NCI-H1105 treated with DMSO at 0.1 percent for 48 hours (cell line): ENCODE data around the gene CAPN7.
"Not testable (repeated sequence)": the region's sequence is repeated elsewhere in the genome, so short reads cannot be mapped to it uniquely, and the experiment has no call there.

Source experiments
- DNase-seq: peaks from one replicate; lab custom pipeline; 2025; lab: John Stamatoyannopoulos, UW

Gene CAPN7

DNA sequence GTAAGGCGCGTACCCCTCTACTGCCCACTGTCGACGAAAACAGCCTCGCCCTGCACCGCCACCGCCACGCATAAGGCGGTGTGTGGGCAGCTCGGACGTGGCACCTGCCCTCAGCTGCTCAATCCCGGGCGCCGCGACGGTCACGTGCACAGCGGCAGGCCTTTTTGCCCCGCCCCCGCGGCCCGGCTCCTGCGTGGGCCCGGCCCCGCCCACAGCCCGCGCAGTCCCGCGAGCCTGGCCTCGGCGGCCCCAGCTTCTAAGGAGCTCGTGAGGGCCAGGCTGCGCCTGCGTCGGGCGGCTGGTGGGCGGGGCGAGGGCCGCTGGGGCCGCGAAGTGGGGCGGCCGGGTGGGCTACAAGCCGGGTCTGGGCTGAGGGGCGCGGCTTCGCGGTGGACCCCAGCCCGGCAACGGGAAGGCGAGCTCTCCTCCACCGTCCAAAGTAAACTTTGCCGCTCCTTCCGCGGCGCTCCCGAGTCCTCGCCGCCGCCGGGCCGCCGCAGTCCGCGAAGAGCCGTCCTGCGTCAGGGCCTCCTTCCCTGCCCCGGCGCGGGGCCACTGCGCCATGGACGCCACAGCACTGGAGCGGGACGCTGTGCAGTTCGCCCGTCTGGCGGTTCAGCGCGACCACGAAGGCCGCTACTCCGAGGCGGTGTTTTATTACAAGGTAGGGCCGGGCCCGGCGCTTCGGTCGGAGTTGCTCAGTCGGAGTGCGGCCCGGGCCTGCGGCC, at the start of gene CAPN7:
TSS of gene CAPN7 (plus strand) at position 313 of the 728 bp plus-strand sequence. CDS start at position 563, 250 bp downstream.
- no peak for DNase-seq

DNA sequence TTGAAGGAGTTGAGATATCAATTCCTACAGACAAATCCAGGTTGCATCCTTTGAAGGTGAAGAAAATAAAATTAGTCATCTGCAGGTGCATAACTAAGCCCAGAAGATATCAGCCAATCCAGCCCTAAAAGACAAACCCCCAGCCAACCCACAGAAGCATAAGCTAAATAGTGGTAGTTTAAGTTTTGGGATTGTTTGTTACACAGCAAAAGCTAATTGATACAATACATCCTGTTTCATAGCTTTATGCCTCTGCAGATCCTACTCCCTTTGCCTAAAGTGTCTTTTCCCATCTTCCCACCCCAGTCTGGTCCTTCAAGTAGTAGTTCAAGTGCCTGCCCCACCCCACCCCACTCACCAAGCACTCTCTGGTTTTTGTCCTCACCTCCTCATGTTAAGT, 48.6 kb upstream of the CAPN7 start:
- no peak for DNase-seq

GRCh38 chr3:15159501-15160136, 46.4 kb upstream of the CAPN7 start:
- DNase-seq = no peak

DNA sequence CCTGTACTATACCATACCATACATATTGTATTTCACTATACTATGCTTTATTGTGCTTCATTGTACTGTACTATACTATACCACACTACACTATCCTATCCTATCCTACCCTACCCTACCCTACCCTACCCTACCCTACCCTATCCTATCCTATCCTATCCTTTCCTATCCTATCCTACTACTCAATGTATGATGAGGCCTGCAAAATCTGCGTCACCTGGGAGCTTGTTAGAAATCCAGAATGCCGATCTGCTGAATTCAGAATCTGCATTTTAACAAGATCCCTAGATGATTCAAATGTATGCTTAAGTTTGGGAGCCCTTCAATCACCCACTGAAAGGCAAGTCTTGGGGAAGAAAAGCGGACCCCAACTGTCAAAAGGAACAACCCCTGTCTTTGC, 45.4 kb upstream of the CAPN7 start:
- no peak for DNase-seq

- DNase-seq = no peak
These were observed 44.9 kb upstream of the CAPN7 start for GRCh38 chr3:15161133-15161532.

GRCh38 chr3:15163656-15164055, 42.4 kb upstream of the CAPN7 start:
- DNase-seq = not testable (repeated sequence)

DNA sequence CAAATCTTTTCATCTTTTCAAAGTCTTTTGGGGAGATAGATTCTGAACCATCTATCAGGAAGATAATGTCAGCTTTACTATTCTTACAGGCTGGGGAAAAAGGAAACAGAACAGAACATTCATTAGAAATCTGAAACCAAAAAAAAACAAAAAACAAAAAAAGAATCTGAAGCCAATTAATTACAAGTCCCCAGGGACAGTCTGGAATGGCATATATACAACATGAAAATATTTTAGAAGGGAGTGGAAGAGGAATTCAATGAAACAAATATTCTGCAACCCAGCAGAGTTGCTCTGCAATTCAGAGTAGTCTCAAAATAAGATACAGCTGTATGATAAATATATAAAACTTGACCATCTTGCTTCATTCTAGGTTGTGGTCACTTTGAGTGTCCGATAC, 41.7 kb upstream of the CAPN7 start:
- no peak for DNase-seq

GRCh38 chr3:15165061-15165460, 41.0 kb upstream of the CAPN7 start:
- no peak for DNase-seq

GRCh38 chr3:15166391-15166790, 39.7 kb upstream of the CAPN7 start:
- not testable (repeated sequence) for DNase-seq

DNA sequence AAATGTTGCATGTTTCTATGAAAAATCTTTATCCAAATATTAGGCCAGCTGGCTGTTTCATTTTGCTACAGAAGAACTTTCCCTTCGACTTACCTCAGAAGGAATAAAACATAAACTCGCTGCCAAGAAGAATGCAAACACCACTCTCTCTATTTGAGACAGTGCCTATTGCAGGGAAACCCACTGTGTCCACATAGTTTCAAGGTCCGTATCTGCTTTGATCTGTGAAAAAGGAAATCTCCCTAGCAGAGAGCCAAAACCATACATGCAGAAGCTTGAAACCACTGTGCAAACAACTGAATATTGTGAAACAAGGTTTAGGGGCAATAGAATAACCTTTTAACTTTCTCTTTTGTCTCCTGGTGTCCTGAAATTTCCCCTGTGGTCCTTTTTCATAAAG, 35.0 kb upstream of the CAPN7 start:
- DNase-seq = no peak

GRCh38 chr3:15172806-15173205, 33.2 kb upstream of the CAPN7 start:
- DNase-seq = no peak

- no peak for DNase-seq
These were observed 31.1 kb upstream of the CAPN7 start for GRCh38 chr3:15174953-15175352.

DNA sequence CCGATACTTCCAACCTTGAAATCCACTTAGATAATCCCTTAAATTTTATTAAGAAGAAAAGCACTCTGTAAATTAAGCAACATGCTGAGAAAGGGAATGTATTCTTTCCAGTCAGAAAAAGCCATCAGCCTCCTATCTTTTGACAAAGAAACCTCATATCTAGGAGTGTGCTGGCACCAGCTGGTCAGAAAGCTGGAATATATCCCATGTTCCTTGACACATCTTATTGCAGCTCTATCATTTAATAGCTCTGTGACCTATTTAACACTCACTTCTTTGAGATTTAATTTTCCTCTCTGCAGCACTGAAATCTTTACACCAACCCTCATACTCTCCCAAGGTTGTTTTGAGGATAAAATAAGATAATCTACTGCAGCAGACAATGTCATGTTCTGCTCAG, 30.4 kb upstream of the CAPN7 start:
- DNase-seq = no peak

DNA sequence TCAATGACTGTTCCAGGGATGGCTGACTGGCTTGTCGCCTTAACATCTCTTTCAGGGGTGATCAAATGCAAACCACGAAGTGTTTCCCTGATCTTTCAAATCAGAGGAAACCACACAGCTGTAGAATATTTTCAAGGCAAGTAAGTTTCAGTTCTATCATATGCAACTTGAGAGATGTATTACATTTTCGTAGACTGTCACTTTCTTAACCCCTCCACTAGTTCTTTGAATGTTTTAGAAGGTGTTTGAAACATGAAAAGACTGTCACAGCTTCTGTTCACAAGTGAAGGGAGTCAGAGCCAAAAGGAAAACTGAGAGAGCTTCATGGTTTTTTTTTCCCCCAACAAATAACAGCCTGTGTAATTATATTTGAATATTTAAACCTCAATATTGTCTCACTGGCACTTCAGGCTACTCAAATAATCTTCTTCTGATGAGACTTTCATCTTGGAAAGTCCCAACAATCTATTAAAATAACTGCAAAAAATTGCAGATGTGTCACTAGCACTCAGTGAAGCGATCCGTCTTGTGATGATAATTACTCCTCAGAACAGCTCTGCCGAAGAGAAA, 25.9 kb upstream of the CAPN7 start:
- no peak for DNase-seq

GRCh38 chr3:15181511-15181910, 24.5 kb upstream of the CAPN7 start:
- DNase-seq = no peak

DNA sequence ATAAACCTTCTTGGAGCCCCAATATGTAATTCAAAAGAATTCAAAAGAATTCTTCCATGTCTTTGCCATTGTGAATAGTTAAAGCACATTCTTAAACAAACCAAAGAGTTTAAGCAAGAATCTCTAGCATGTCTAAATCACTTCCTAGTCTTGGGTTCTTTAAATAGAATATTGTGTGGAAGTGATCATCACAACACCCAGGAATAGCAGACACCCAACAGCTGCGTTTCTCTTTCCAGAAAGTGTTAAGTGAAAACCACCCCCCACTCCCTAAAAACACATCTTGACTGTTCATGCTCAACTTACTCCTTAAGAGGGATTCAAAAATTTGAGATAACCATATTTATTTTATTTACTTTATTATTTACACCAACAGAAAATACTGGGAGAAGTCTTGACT, 24.1 kb upstream of the CAPN7 start:
- DNase-seq = no peak

- no peak for DNase-seq
These were observed 23.0 kb upstream of the CAPN7 start for GRCh38 chr3:15183011-15183410.

- DNase-seq = no peak
These were observed 20.6 kb upstream of the CAPN7 start for GRCh38 chr3:15185404-15185803.

GRCh38 chr3:15186101-15186476, 20.0 kb upstream of the CAPN7 start:
- no peak for DNase-seq

DNA sequence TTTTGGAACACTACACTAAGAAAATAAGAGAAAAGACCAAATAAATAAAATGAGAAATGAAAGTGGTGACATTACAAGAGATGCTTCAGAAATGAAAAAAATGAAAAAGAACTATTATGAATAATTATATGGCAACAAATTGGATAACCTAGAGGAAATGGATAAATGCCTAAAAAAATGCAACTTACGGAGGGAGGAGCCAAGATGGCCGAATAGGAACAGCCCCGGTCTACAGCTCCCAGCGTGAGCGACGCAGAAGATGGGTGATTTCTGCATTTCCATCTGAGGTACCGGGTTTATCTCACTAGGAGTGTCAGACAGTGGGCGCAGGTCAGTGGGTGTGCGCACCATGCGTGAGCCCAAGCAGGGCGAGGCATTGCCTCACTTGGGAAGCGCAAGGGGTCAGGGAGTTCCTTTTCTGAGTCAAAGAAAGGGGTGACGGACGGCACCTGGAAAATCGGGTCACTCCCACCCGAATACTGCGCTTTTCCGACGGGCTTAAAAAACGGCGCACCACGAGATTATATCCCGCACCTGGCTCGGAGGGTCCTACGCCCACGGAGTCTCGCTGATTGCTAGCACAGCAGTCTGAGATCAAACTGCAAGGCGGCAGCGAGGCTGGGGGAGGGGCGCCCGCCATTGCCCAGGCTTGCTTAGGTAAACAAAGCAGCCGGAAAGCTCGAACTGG, 19.4 kb upstream of the CAPN7 start:
- not testable (repeated sequence) for DNase-seq

- DNase-seq = no peak
These were observed 8.6 kb upstream of the CAPN7 start for GRCh38 chr3:15197340-15198029.

GRCh38 chr3:15198686-15199085, 7.4 kb upstream of the CAPN7 start:
- no peak for DNase-seq
